GM10266 (cell line): ENCODE results near the gene TMED5.

Experiments used
- DNase-seq: peaks from one replicate; pipeline ENCODE4 v3.0.0; 2012; ENCODE audit errors: extremely low spot score
- TF ChIP-seq, protein P1 (sequence below): IDR thresholded peaks from 2 replicates; pipeline ENCODE4 v1.5.1; 2012; ENCODE audit warnings: mild to moderate bottlenecking, low read depth; ENCODE audit not compliant: control insufficient read depth, insufficient read depth; ENCODE audit errors: missing control alignments

The TMED5 gene

DNA sequence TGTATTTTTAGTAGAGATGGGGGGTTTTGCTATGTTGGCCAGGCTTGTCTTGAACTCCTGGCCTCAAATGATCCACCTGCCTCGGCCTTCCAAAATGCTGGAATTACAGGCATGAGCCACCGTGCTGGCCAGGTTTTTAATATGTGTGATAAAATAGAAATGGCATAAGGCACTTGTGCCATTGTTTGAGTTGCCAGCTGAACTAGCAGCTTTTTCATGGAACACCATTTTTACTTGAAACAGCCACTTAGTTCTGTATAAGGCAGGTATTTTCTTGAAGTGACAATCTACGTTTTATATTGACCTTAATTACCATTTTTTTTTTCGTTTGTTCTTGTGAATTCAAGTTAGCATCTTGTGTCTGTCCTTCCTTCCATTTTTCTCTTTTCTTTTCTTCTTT lies 72.8 kb downstream of the TMED5 start:
- no peak for DNase-seq
- TF ChIP-seq, protein P1, sequence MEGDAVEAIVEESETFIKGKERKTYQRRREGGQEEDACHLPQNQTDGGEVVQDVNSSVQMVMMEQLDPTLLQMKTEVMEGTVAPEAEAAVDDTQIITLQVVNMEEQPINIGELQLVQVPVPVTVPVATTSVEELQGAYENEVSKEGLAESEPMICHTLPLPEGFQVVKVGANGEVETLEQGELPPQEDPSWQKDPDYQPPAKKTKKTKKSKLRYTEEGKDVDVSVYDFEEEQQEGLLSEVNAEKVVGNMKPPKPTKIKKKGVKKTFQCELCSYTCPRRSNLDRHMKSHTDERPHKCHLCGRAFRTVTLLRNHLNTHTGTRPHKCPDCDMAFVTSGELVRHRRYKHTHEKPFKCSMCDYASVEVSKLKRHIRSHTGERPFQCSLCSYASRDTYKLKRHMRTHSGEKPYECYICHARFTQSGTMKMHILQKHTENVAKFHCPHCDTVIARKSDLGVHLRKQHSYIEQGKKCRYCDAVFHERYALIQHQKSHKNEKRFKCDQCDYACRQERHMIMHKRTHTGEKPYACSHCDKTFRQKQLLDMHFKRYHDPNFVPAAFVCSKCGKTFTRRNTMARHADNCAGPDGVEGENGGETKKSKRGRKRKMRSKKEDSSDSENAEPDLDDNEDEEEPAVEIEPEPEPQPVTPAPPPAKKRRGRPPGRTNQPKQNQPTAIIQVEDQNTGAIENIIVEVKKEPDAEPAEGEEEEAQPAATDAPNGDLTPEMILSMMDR: no peak

GRCh38 chr1:93106226-93106625 lies 74.0 kb downstream of the TMED5 start:
- TF ChIP-seq, protein P1: no peak
- no peak for DNase-seq

GRCh38 chr1:93102142-93102541 lies 78.1 kb downstream of the TMED5 start:
- TF ChIP-seq, protein P1: no peak
- DNase-seq: no peak
